ENCODE measurements around the gene LDLRAD3. TPM values are rescaled to one million over a fixed set of nuclear protein-coding genes. Genes with fewer than 3 reads are reported as not detected.

Gene LDLRAD3
- polyA plus RNA-seq, 3 donors, result 22.7 to 25.5 (median 23.5) TPM

DNA sequence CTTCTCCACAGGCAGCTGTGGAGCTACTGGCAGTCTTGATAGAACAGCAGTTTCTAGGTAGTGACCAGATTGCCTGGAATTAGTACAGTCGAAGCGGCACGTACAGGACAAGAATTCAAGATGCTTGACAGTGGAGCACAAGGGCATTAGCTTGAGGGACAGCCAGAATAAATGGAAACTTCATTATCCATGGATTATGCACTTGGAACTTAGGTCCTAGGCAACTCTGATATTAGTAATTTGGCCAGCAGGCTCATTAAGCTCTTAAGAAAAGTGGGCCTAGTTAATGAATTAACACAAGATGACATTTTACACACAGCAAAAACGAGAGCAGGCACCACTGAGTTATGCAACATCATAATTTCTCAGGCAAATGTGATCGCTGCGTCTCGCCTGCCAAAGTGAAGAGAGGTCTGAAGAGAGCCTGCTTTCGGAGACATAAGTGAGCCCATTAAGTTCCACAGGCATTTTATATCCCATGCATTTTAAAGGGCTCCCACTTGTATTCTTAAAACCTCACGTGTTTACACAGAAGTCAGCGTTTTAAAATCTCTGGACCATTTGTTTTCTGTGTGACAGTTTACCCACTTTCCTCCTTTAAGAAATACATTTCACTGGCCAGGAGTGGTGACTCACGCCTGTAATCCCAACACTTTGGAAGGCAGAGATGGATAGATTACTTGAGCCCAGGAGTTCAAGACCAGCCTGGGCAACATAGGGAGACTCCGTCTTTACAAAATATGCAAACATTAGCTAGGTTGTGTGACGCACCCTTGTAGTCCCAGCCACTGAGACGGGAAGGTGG, 279.2 kb downstream of the LDLRAD3 start:
- DNase-seq (ENCODE audit: low read depth in 3 of 3, low spot score in 2 of 3), result no peak

DNA sequence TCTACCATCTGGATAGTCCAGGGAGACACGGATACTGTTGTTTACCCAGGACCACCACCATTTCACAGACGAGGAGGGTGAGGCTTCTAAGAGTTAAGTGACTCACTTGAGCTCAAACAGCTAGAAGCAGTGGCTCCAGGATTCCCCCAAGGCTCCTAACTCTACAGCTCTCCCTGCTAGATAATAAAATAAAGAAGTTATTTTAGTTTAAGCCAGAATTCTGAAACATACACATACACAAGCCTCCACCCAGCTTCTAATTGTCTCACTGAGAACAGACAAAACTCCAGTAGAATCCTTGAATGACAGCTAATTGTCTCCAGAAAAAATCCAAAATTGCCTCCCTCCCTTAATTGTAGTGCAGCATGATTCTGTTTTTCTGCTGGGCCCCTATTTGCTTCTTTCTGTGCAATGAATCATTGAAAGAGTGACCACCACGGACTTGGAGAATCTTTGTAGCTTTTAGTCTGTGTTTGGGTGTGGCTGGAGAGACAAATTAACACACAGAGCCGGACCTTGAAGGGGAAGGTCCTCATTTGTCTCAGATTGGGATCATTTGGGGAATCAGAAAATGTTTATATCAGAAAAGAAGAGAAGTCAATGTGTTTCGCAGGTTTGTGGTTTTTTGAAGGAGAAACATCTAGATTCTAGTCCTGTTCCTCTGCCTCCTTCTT, 280.5 kb downstream of the LDLRAD3 start:
- no peak for DNase-seq (ENCODE audit: low read depth in 3 of 3, low spot score in 2 of 3)

DNA sequence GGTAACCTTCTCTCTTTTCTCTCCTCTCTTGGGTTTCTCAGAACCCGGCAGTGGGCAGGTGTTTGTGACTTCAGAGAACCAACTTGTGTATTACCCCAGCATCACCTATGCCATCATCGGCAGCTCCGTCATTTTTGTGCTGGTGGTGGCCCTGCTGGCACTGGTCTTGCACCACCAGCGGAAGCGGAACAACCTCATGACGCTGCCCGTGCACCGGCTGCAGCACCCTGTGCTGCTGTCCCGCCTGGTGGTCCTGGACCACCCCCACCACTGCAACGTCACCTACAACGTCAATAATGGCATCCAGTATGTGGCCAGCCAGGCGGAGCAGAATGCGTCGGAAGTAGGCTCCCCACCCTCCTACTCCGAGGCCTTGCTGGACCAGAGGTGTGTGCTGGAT, 283.2 kb downstream of the LDLRAD3 start:
- DNase-seq (ENCODE audit: low read depth in 3 of 3, low spot score in 2 of 3), result no peak

DNA sequence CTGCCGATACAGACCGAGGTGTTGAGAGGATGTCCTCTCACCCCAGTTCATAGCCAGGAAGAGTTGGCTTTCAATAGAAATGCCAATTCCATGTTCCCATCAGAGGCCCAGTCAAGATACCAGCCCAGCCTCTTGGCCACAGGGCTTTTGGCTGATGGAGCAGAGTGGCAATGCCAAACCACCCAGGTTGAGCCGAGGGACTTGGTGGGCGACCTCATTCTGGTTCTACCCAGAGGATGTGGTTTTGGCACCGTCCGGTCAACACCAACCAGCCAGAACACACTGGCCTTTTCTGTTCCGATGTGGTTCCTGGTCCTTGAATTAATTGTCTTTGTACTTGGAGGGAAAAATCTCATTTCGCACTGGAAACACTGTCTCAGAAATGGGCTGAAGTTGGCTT, 284.8 kb downstream of the LDLRAD3 start:
- no peak for DNase-seq (ENCODE audit: low read depth in 3 of 3, low spot score in 2 of 3)

GRCh38 chr11:36229091-36229705, 285.3 kb downstream of the LDLRAD3 start:
- DNase-seq (ENCODE audit: low read depth in 3 of 3, low spot score in 2 of 3), result no peak

- no peak for DNase-seq (ENCODE audit: low read depth in 3 of 3, low spot score in 2 of 3)
These were observed 287.2 kb downstream of the LDLRAD3 start for GRCh38 chr11:36230779-36231699.

- DNase-seq (ENCODE audit: low read depth in 3 of 3, low spot score in 2 of 3), result peak in 1 of 3 donors; percentile 71
These were observed 289.3 kb downstream of the LDLRAD3 start for GRCh38 chr11:36233204-36233603.

DNA sequence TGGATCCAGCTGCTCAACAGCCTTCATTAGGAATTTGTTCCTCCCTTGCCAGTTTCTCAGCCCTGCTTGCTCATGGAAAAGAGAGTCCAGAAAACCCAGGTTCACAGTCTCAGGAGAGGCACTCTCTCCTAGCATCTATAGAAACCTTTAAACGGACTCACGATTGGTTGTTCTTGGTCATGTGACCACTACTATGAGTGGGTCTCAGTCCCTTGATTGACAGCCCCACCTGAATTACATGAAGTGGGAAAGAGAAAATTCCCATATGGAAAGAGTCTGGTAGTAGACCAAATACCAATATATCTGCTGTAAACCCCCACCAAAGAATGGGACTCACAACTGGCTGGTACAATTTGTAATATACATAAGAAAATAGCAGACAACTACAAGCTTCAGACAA, 291.0 kb downstream of the LDLRAD3 start:
- DNase-seq (ENCODE audit: low read depth in 3 of 3, low spot score in 2 of 3), result no peak

GRCh38 chr11:36235750-36236149, 291.9 kb downstream of the LDLRAD3 start:
- no peak for DNase-seq (ENCODE audit: low read depth in 3 of 3, low spot score in 2 of 3)

- DNase-seq (ENCODE audit: low read depth in 3 of 3, low spot score in 2 of 3), result no peak
These were observed 293.5 kb downstream of the LDLRAD3 start for GRCh38 chr11:36237391-36237790.

DNA sequence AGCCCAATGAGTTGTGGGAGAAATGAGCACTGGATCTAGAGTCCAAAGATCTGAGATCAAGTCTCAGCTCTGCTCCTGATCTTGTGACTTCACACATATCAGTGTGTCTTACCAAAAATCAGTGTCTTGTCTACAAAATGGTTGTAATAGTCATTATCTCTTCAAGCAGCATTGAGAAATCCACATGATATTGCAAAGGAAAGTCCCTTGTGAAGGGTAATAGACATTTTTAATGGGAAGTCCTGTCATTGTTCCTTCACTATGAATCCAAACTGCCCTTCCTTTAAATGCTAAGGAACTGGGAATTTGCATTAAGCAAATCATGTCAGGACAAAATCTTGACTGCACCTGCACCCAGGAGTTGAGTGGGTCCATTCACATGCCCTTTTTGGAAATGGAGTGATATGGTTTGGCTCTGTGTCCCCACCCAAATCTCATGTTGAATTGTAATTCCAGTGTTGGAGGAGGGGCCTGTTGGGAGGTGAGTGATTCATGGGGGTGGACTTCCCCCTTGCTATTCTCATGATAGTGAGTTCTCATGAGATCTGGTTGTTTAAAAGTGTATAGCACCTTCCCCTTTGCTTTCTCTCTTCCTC, 294.3 kb downstream of the LDLRAD3 start:
- no peak for DNase-seq (ENCODE audit: low read depth in 3 of 3, low spot score in 2 of 3)

DNA sequence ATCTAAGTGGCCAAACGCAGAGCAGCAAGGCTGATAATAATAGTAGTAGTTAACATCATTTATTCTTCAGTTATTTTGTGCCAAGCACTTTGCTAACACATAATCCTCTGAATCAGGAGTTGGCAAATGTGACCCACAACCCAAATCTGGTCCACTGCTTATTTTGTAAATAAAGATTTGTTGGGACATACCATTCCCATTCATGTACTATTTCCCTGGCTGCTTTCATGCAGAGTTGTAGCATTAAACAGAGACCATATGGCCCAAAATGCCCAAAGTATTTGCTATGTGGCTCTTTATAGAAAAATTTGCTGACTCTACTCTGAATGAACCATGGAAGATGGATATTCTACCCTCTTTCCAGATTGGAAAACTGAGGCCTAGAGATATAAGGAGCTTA, 295.0 kb downstream of the LDLRAD3 start:
- DNase-seq (ENCODE audit: low read depth in 3 of 3, low spot score in 2 of 3), result no peak

DNA sequence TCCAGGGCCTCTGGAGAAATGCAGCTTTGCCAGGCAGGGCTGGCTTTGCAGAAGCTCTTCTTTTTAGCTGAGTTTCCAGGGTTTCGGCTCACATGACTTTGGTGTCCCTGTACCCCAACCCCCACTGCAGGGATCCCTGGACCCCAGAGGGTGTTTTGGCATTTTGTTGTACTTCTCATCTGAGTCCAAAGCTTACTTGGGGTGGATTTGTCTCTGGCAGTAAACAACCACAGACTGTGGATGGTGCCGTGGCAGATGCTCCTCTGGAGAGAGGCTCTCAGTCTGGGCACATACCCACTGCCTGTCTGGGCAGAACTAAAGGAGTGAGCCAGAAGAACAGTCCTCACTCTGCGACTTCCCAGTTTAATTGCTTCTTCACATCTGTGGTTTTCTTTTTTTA, 295.8 kb downstream of the LDLRAD3 start:
- no peak for DNase-seq (ENCODE audit: low read depth in 3 of 3, low spot score in 2 of 3)

- DNase-seq (ENCODE audit: low read depth in 3 of 3, low spot score in 2 of 3), result no peak
These were observed 296.3 kb downstream of the LDLRAD3 start for GRCh38 chr11:36240173-36240572.

DNA sequence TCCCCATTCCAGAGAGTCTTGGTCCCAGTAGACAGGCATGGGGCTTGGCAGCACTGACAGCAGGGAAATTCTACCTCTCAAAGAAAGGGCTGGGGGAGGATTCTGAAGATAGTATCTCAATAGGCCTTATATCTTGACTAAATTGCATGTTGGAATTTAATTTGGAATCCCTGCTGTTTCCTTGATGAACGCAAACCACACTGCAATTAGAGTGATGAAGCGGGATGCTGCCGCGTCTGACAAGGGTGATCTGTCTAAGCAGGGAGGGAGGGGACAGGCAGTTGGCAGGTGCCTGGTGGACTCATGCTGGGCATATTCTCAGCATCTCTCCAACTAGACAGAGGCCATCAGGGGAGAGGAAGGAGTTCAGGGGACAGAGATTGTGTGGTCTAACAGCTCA, 296.9 kb downstream of the LDLRAD3 start:
- no peak for DNase-seq (ENCODE audit: low read depth in 3 of 3, low spot score in 2 of 3)

DNA sequence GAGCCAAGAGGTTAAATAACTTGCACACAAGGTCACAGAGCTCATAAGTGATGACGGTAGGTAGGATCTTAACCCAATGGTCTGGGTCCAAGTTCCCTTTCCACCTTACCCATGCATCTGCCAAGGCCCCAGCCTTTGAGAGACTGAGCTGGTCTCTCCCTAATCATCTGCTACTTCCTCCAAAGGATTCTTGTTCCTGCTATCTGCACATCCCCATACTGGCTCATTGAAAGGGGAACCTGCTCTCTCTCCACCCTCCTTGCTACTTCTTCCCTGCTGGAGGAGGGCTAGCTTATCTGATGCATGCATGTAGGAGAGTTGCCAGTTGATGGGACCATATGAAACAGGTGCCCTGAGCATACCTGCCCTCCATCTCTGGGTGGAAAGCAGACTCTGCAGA, 297.6 kb downstream of the LDLRAD3 start:
- no peak for DNase-seq (ENCODE audit: low read depth in 3 of 3, low spot score in 2 of 3)

GRCh38 chr11:36243641-36244040, 299.8 kb downstream of the LDLRAD3 start:
- no peak for DNase-seq (ENCODE audit: low read depth in 3 of 3, low spot score in 2 of 3)

DNA sequence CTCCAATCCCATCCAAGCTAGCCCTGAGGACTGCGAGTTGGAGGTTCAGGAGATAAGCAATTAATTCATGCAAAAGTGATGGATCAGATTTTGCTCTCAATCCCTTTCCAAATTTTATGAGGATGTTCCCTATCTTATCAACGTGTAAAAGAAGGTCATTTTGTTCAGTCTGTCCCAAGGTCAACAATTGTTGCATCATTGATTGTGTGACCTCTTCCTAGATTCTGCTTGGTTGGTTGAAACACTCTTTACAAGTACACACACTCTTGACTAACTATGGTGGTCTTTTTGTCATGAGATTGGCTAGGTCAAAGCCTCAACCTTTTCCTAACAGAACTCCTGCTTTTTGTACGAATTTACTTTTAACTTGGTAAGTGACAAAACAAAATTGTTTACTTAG, 303.6 kb downstream of the LDLRAD3 start:
- DNase-seq (ENCODE audit: low read depth in 3 of 3, low spot score in 2 of 3), result no peak

- DNase-seq (ENCODE audit: low read depth in 3 of 3, low spot score in 2 of 3), result no peak
These were observed 304.6 kb downstream of the LDLRAD3 start for GRCh38 chr11:36248436-36248835.

- DNase-seq (ENCODE audit: low read depth in 3 of 3, low spot score in 2 of 3), result no peak
These were observed 305.4 kb downstream of the LDLRAD3 start for GRCh38 chr11:36249246-36249645.

All from right renal cortex interstitium (tissue), 3 donors.